K562 (cell line): Measurements from ENCODE around the gene SLC38A2. TPM values are rescaled to one million over a fixed set of nuclear protein-coding genes. Genes with fewer than 3 reads are reported as not detected.
A peak's percentile ranks its signal among the peaks of the same experiment; 100 is the strongest.

Experiments
- BRF2 ChIP-seq: IDR thresholded peaks from 3 replicates; pipeline ENCODE4 v1.6.1; 2011; ENCODE audit warnings: borderline replicate concordance, mild to moderate bottlenecking; ENCODE audit not compliant: insufficient read length, insufficient read depth
- CHD2 ChIP-seq: IDR thresholded peaks from 2 replicates; pipeline ENCODE4 v1.6.1; 2011; ENCODE audit warnings: low read depth, low read length
- CREM ChIP-seq: IDR thresholded peaks from 2 replicates; pipeline ENCODE4 v1.6.1; 2014; ENCODE audit warnings: antibody characterized with exemption, low read depth
- DEAF1 ChIP-seq: fragments of 450-650 bp; formaldehyde crosslinking; IDR thresholded peaks from 2 replicates; pipeline ENCODE4 v1.4.0; 2020; ENCODE audit warnings: mild to moderate bottlenecking, moderate library complexity
- FOS ChIP-seq: IDR thresholded peaks from 3 replicates; pipeline ENCODE4 v1.6.1; 2011; ENCODE audit not compliant: insufficient read length; ENCODE audit errors: extremely low read depth
- FOXP1 ChIP-seq: sonication (generic); formaldehyde crosslinking; IDR thresholded peaks from 2 replicates; pipeline ENCODE4 v1.8.0; 2022; ENCODE audit warnings: mild to moderate bottlenecking, missing genetic modification reagents
- KDM5B ChIP-seq: fragments of 200-600 bp; sonication (generic); IDR thresholded peaks from 2 replicates; pipeline ENCODE4 v1.6.1; 2012; ENCODE audit warnings: low read depth, mild to moderate bottlenecking, moderate library complexity, low read length, control low read depth, inconsistent platforms; ENCODE audit not compliant: insufficient replicate concordance
- MYBL2 ChIP-seq, 2 experiments: fragments of 450-650 bp in 1 of 2; sonication (generic) in 1 of 2; formaldehyde crosslinking in 1 of 2; IDR thresholded peaks; 2 replicates each; pipeline versions ENCODE4 v1.6.1 to v1.8.1; 2017 to 2022; ENCODE audit warnings: borderline replicate concordance in 1 of 2, inconsistent platforms in 1 of 2, low read depth in 1 of 2, mild to moderate bottlenecking in 1 of 2, missing genetic modification reagents in 1 of 2, moderate library complexity in 1 of 2
- NFATC3 ChIP-seq: fragments of 450-650 bp; IDR thresholded peaks from 2 replicates; pipeline ENCODE4 v1.6.1; 2017; ENCODE audit warnings: mild to moderate bottlenecking
- RUNX1 ChIP-seq: sonication (generic); IDR thresholded peaks from 2 replicates; pipeline ENCODE4 v1.6.1; 2016; ENCODE audit warnings: antibody characterized with exemption, low read depth
- SOX6 ChIP-seq: fragments of 450-650 bp; IDR thresholded peaks from 2 replicates; pipeline ENCODE4 v1.6.1; 2014; ENCODE audit warnings: mild to moderate bottlenecking
- U2AF2 ChIP-seq: fragments of 200-400 bp; formaldehyde crosslinking; optimal IDR thresholded peaks from 2 replicates; pipeline ENCODE3; 2017; ENCODE audit warnings: low read depth, mild to moderate bottlenecking, low read length
- ZNF217 ChIP-seq: sonication (generic); formaldehyde crosslinking; IDR thresholded peaks from 2 replicates; pipeline ENCODE4 v1.8.0; 2022; ENCODE audit warnings: mild to moderate bottlenecking, missing genetic modification reagents
- polyA plus RNA-seq, 8 experiments: library from polyadenylated mRNA; depleted of rRNA in 4 of 8; stranded (reverse) in 5 of 8; unstranded in 3 of 8; fragments of >200 nt; fragmentation: Nextera tagmentation in 2 of 8; fragmentation: Illumina TruSeq in 1 of 8; extraction: Ambion mirVana in 2 of 8; extraction: Trizol in 1 of 8; gene quantifications; 2 replicates each; pipeline versions ENCODE4 v1.2.1 to v1.2.3, GENCODE V29; 2011 to 2014; ENCODE audit warnings: inconsistent platforms in 1 of 8, missing spikeins in 1 of 8
- total RNA-seq, 7 experiments: library from RNA; depleted of rRNA in 6 of 7; stranded (reverse); fragments of >200 nt in 6 of 7; fragmentation: Illumina TruSeq in 2 of 7; extraction: Trizol in 2 of 7; gene quantifications; 2 replicates each; pipeline versions ENCODE4 v1.2.1 to v1.2.3, GENCODE V29; 2011 to 2021; ENCODE audit warnings: low replicate concordance in 1 of 7
- TF ChIP-seq, protein P1 (sequence below): fragments of 450-650 bp; IDR thresholded peaks from 2 replicates; pipeline ENCODE4 v1.6.1; 2017; ENCODE audit warnings: antibody characterized with exemption, mild to moderate bottlenecking
- TF ChIP-seq, protein P2 (sequence below): fragments of 250-450 bp; sonication (Bioruptor Pico); IDR thresholded peaks from 2 replicates; pipeline ENCODE4 v1.6.1; 2021; ENCODE audit warnings: mild to moderate bottlenecking

The SLC38A2 gene
- total and polyA plus RNA-seq, 9 of the 15 experiments (the other 6 are each of a cell fraction or from before 2014, with no cell fraction given), result 98.7 to 292 (median 143) TPM

DNA sequence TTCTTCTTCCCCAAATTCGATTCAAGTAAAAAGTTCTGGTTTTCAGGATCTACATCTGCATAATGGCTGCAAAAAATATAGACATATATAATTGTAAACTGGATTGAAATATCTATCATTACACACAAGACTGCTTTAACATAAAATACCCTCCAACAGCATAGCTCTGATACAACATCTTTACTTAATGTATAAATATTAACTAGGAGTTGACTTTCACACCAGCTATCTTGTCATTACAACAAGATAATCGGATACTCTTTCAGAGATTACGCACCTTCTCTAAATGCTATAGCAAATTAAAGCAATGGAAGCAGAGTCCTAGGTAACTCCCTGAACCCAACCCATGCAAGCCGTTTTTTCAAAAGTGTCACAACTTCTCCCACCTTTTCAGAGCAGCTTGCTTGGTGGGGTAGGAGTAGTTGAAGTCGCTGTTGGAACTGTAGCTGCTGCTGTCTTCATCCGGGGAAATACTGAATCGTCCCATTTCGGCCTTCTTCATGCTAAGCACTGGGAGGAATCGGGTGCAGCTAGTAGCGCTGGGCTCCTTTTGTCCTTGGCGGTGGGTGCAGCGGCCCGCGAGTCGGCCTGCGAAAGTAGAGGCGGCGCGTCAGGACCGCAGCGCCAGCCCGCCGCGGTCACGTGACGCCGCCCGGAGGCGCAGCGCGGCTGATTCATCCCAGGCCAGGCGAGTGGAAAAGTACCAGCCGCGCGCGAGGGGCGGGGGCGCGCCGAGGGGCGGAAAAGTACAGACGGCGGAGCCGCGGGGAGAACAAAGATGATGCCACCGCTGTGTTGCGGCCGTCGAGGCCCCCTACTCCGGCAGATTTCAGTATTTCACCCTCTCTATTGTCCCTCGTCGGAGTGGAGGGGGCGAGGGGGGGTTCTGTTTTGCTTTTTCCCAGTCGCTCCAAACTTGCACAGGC lies 1.5 kb downstream of the SLC38A2 start (continued):
- TF ChIP-seq, protein P1, sequence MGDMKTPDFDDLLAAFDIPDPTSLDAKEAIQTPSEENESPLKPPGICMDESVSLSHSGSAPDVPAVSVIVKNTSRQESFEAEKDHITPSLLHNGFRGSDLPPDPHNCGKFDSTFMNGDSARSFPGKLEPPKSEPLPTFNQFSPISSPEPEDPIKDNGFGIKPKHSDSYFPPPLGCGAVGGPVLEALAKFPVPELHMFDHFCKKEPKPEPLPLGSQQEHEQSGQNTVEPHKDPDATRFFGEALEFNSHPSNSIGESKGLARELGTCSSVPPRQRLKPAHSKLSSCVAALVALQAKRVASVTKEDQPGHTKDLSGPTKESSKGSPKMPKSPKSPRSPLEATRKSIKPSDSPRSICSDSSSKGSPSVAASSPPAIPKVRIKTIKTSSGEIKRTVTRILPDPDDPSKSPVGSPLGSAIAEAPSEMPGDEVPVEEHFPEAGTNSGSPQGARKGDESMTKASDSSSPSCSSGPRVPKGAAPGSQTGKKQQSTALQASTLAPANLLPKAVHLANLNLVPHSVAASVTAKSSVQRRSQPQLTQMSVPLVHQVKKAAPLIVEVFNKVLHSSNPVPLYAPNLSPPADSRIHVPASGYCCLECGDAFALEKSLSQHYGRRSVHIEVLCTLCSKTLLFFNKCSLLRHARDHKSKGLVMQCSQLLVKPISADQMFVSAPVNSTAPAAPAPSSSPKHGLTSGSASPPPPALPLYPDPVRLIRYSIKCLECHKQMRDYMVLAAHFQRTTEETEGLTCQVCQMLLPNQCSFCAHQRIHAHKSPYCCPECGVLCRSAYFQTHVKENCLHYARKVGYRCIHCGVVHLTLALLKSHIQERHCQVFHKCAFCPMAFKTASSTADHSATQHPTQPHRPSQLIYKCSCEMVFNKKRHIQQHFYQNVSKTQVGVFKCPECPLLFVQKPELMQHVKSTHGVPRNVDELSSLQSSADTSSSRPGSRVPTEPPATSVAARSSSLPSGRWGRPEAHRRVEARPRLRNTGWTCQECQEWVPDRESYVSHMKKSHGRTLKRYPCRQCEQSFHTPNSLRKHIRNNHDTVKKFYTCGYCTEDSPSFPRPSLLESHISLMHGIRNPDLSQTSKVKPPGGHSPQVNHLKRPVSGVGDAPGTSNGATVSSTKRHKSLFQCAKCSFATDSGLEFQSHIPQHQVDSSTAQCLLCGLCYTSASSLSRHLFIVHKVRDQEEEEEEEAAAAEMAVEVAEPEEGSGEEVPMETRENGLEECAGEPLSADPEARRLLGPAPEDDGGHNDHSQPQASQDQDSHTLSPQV, result no peak
- TF ChIP-seq MYBL2 (IDR thresholded peaks at IDR 0.05; ENCODE audit: low read depth) (no peak), MYBL2 (CRISPR knock-in tag; IDR thresholded peaks at IDR 0.05; ENCODE audit: borderline replicate concordance) (no peak), KDM5B (no peak), CREM (peak; percentile 92), FOXP1 (CRISPR knock-in tag) (peak; percentile 81), RUNX1 (no peak), BRF2 (no peak), FOS (no peak), ZNF217 (CRISPR knock-in tag) (no peak), SOX6 (peak; percentile 51), CHD2 (peak; percentile 14; the same call in 1 of the 2 replicates), U2AF2 (no peak), DEAF1 (CRISPR knock-in tag) (0 out of 2 replicates have a peak, but pooled peaks have one; percentile 18), NFATC3 (no peak)
- TF ChIP-seq, protein P2, sequence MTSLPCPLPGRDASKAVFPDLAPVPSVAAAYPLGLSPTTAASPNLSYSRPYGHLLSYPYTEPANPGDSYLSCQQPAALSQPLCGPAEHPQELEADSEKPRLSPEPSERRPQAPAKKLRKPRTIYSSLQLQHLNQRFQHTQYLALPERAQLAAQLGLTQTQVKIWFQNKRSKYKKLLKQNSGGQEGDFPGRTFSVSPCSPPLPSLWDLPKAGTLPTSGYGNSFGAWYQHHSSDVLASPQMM (CRISPR knock-in tag), result no peak
